IMR-90 (cell line): Measurements from ENCODE around the gene MKS1. TPM values are rescaled to one million over a fixed set of nuclear protein-coding genes. Genes with fewer than 3 reads are reported as not detected.
A peak's percentile ranks its signal among the peaks of the same experiment; 100 is the strongest.

Experiments used
- ATAC-seq: fragments of 200-7000 bp; cut with Tn5 transposase; 2 replicates; pipeline ENCODE4 v1.9.1; 2020; ENCODE audit warnings: low read depth, mild to moderate bottlenecking, moderate library complexity
- BruUV-seq: library from RNA; stranded (reverse); fragments of 400-500 nt; replicated peaks from 2 replicates; lab custom pipeline; 2021; lab: Mats Ljungman, UMichigan
- CTCF ChIA-PET: fragments of 300-600 bp; formaldehyde crosslinking; extraction: SDS; loops from one replicate; lab custom pipeline; 2021; ENCODE audit warnings: antibody characterized with exemption; lab: Yijun Ruan, JAX
- POLR2A ChIA-PET: fragments of 300-600 bp; sonication (Branson Sonifier 250); formaldehyde crosslinking; loops from one replicate; lab custom pipeline; 2022; ENCODE audit warnings: antibody characterized with exemption; ENCODE audit not compliant: unreplicated experiment; lab: Charles Lee
- DNase-seq: peaks from one replicate; pipeline ENCODE4 v3.0.0; 2013
- H2AFZ ChIP-seq: replicated peaks from 2 replicates; pipeline ENCODE3; 2013; ENCODE audit warnings: low read length, mild to moderate bottlenecking; ENCODE audit not compliant: poor library complexity
- H2AK5ac ChIP-seq: 2 replicates; pipeline ENCODE4 v1.6.1; 2013; ENCODE audit warnings: low read depth, low read length, inconsistent platforms
- H2AK9ac ChIP-seq: replicated peaks from 2 replicates; pipeline ENCODE3; 2013; ENCODE audit warnings: mild to moderate bottlenecking, low read depth, low read length, moderate library complexity; ENCODE audit not compliant: poor library complexity
- H2BK120ac ChIP-seq: 2 replicates; pipeline ENCODE4 v1.6.1; 2013; ENCODE audit warnings: low read depth, low read length, inconsistent platforms
- H2BK15ac ChIP-seq: 3 replicates; pipeline ENCODE4 v1.6.1; 2013; ENCODE audit warnings: low read depth, low read length, inconsistent platforms
- H2BK20ac ChIP-seq: 2 replicates; pipeline ENCODE4 v1.6.1; 2013; ENCODE audit warnings: low read depth, mild to moderate bottlenecking, inconsistent platforms, low read length, moderate library complexity
- H2BK5ac ChIP-seq: 2 replicates; pipeline ENCODE4 v1.6.1; 2013; ENCODE audit warnings: mild to moderate bottlenecking, low read depth, low read length, inconsistent platforms; ENCODE audit not compliant: poor library complexity, severe bottlenecking
- H3K14ac ChIP-seq: replicated peaks from 2 replicates; pipeline ENCODE4 v1.6.1; 2013; ENCODE audit warnings: low read depth, low read length, inconsistent platforms
- H3K18ac ChIP-seq: 2 replicates; pipeline ENCODE4 v1.6.1; 2013; ENCODE audit warnings: low read depth, low read length, control low read depth
- H3K23ac ChIP-seq: 2 replicates; pipeline ENCODE4 v1.6.1; 2013; ENCODE audit warnings: low read depth, low read length, inconsistent platforms
- H3K27ac ChIP-seq: 2 replicates; pipeline ENCODE4 v1.5.1; 2013; ENCODE audit warnings: mild to moderate bottlenecking, control low read depth, low read length; ENCODE audit not compliant: insufficient read depth
- H3K27me3 ChIP-seq: 2 replicates; pipeline ENCODE4 v1.6.1; 2013; ENCODE audit warnings: low read length; ENCODE audit not compliant: control insufficient read depth, insufficient read depth
- H3K36me3 ChIP-seq: 2 replicates; pipeline ENCODE4 v1.6.1; 2013; ENCODE audit warnings: low read length, mixed read lengths; ENCODE audit not compliant: control insufficient read depth, insufficient read depth
- H3K4ac ChIP-seq: 2 replicates; pipeline ENCODE4 v1.6.1; 2013; ENCODE audit warnings: low read depth, low read length, inconsistent platforms
- H3K4me1 ChIP-seq: 2 replicates; pipeline ENCODE4 v1.6.1; 2013; ENCODE audit warnings: low read length, mixed read lengths; ENCODE audit not compliant: control insufficient read depth, insufficient read depth
- H3K4me2 ChIP-seq: 2 replicates; pipeline ENCODE4 v1.6.1; 2013; ENCODE audit warnings: low read depth, mild to moderate bottlenecking, control low read depth, low read length, moderate library complexity
- H3K4me3 ChIP-seq: 2 replicates; pipeline ENCODE4 v1.5.1; 2013; ENCODE audit warnings: low read depth, mild to moderate bottlenecking, control low read depth, low read length, moderate library complexity; ENCODE audit not compliant: insufficient read depth
- H3K56ac ChIP-seq: 2 replicates; pipeline ENCODE4 v1.6.1; 2013; ENCODE audit warnings: low read length, inconsistent platforms; ENCODE audit not compliant: insufficient read depth; ENCODE audit errors: extremely low read depth
- H3K79me1 ChIP-seq, 2 experiments: 2 replicates each; pipeline ENCODE4 v1.6.1; 2013; ENCODE audit warnings: low read length in 2 of 2, inconsistent platforms in 1 of 2, low read depth in 1 of 2
- H3K9ac ChIP-seq: 2 replicates; pipeline ENCODE4 v1.6.1; 2013; ENCODE audit warnings: low read depth, low read length, control low read depth
- H3K9me1 ChIP-seq: 2 replicates; pipeline ENCODE4 v1.6.1; 2013; ENCODE audit warnings: low read length, inconsistent platforms; ENCODE audit not compliant: insufficient read depth
- H3K9me3 ChIP-seq: 2 replicates; pipeline ENCODE4 v1.6.1; 2013; ENCODE audit warnings: low read length; ENCODE audit not compliant: control insufficient read depth, insufficient read depth
- H4K20me1 ChIP-seq: 2 replicates; pipeline ENCODE4 v1.6.1; 2013; ENCODE audit warnings: low read length, inconsistent platforms; ENCODE audit not compliant: insufficient read depth
- H4K5ac ChIP-seq: 2 replicates; pipeline ENCODE4 v1.6.1; 2013; ENCODE audit warnings: mild to moderate bottlenecking, low read depth, low read length, control low read depth
- H4K8ac ChIP-seq, 2 experiments: 2 replicates each; pipeline ENCODE4 v1.6.1; 2013; ENCODE audit warnings: low read depth in 2 of 2, low read length in 2 of 2, control low read depth in 1 of 2, inconsistent platforms in 1 of 2
- H4K91ac ChIP-seq: 2 replicates; pipeline ENCODE4 v1.6.1; 2013; ENCODE audit warnings: low read depth, low read length, inconsistent platforms; ENCODE audit not compliant: insufficient read depth
- BHLHE40 ChIP-seq: fragments of 150-350 bp; IDR thresholded peaks from 2 replicates; pipeline ENCODE4 v1.6.1; 2016; ENCODE audit warnings: mild to moderate bottlenecking, low read depth, low read length
- CEBPB ChIP-seq: IDR thresholded peaks from 2 replicates; pipeline ENCODE4 v1.6.1; 2012; ENCODE audit warnings: low read depth, low read length, improper control_type of control experiment
- CHD1 ChIP-seq: IDR thresholded peaks from 2 replicates; pipeline ENCODE4 v1.6.1; 2012; ENCODE audit warnings: low read depth, low read length, improper control_type of control experiment
- CTCF ChIP-seq: conservative IDR thresholded peaks from 2 replicates; pipeline ENCODE4 v1.5.1; 2012; ENCODE audit warnings: mild to moderate bottlenecking, low read depth, low read length, improper control_type of control experiment
- ELK1 ChIP-seq: fragments of 150-350 bp; IDR thresholded peaks from 2 replicates; pipeline ENCODE4 v1.6.1; 2016; ENCODE audit warnings: low read depth, mild to moderate bottlenecking, low read length, moderate library complexity, borderline replicate concordance
- FOS ChIP-seq: fragments of 150-350 bp; IDR thresholded peaks from 2 replicates; pipeline ENCODE4 v1.6.1; 2016; ENCODE audit warnings: low read depth, low read length
- MAFK ChIP-seq: IDR thresholded peaks from 2 replicates; pipeline ENCODE4 v1.6.1; 2012; ENCODE audit warnings: low read depth, low read length, improper control_type of control experiment
- MAZ ChIP-seq: IDR thresholded peaks from 2 replicates; pipeline ENCODE4 v1.6.1; 2012; ENCODE audit warnings: low read depth, mild to moderate bottlenecking, low read length, improper control_type of control experiment, moderate library complexity, borderline replicate concordance
- MXI1 ChIP-seq: IDR thresholded peaks from 2 replicates; pipeline ENCODE4 v1.6.1; 2012; ENCODE audit warnings: low read depth, mild to moderate bottlenecking, low read length, moderate library complexity, borderline replicate concordance
- NFE2L2 ChIP-seq: fragments of 150-350 bp; IDR thresholded peaks from 2 replicates; pipeline ENCODE4 v1.6.1; 2016; ENCODE audit warnings: low read depth, mild to moderate bottlenecking, low read length
- POLR2A ChIP-seq: IDR thresholded peaks from 2 replicates; pipeline ENCODE4 v1.6.1; 2012; ENCODE audit warnings: mild to moderate bottlenecking, low read depth, low read length
- RAD21 ChIP-seq: IDR thresholded peaks from 2 replicates; pipeline ENCODE4 v1.6.1; 2012; ENCODE audit warnings: low read length, improper control_type of control experiment
- RCOR1 ChIP-seq: IDR thresholded peaks from 2 replicates; pipeline ENCODE4 v1.6.1; 2012; ENCODE audit warnings: mild to moderate bottlenecking, low read length, improper control_type of control experiment; ENCODE audit not compliant: insufficient replicate concordance
- RFX5 ChIP-seq: IDR thresholded peaks from 2 replicates; pipeline ENCODE4 v1.8.0; 2012; ENCODE audit warnings: low read depth, mild to moderate bottlenecking, low read length, moderate library complexity
- SMC3 ChIP-seq: fragments of 150-350 bp; IDR thresholded peaks from 2 replicates; pipeline ENCODE4 v1.6.1; 2016; ENCODE audit warnings: low read depth, mild to moderate bottlenecking, antibody characterized with exemption, low read length, moderate library complexity
- USF2 ChIP-seq: fragments of 150-350 bp; IDR thresholded peaks from 2 replicates; pipeline ENCODE4 v1.6.1; 2017; ENCODE audit warnings: mild to moderate bottlenecking, antibody characterized with exemption, low read length, low read depth
- WGBS, 2 experiments: methylation state at CpG; one replicate each; pipeline versions ENCODE4 v1.1.5 to v1.1.7; 2013; ENCODE audit warnings: missing lambda C conversion rate in 2 of 2; ENCODE audit not compliant: insufficient read length in 1 of 2; ENCODE audit errors: extremely low coverage in 2 of 2; 5-methylcytosine and 5-hydroxymethylcytosine counted together
- dilution Hi-C: fragments of 300-500 bp; cut with HindIII; formaldehyde crosslinking; loops from one replicate; pipeline ENCODE4 v1.14.3; 2018; ENCODE audit warnings: low sequenced_read_pairs; ENCODE audit not compliant: unreplicated experiment
- in situ Hi-C: fragments of 300-500 bp; cut with MboI; formaldehyde crosslinking; loops from 3 replicates; pipeline ENCODE4 v1.14.3; 2019; ENCODE audit warnings: low sequenced_read_pairs, inconsistent platforms, mixed read lengths
- intact Hi-C: fragments of 100-400 bp; cut with micrococcal nuclease; formaldehyde crosslinking; loops from 2 replicates; pipeline ENCODE4 v1.10.0; 2022
- polyA plus RNA-seq, 3 experiments: library from polyadenylated mRNA; depleted of rRNA; stranded (reverse); fragments of >200 nt; gene quantifications; 2 replicates each; pipeline ENCODE4 v1.2.3, GENCODE V29; 2012; ENCODE audit warnings: low replicate concordance in 1 of 3
- total RNA-seq: library from RNA; depleted of rRNA; stranded (reverse); fragments of >200 nt; gene quantifications from 2 replicates; pipeline ENCODE4 v1.2.3, GENCODE V29; 2012

MKS1 gene
- total and polyA plus RNA-seq, 2 of the 4 experiments (the other 2 are of a cell fraction), result 11.5 to 13.2 TPM

GRCh38 chr17:58231641-58232040 is 12.6 kb upstream of the MKS1 start:
- Histone ChIP-seq H3K9me1 (no peaks in the 10 kb centered on the region), H2AK9ac (no peak overlapping the region), H4K5ac (no peak overlapping the region), H3K9me3 (no peaks in the 10 kb centered on the region), H2BK20ac (no peak overlapping the region), H2BK5ac (no peak overlapping the region), H3K27me3 (peaks cover 11% of the 10 kb centered on the region), H3K4me3 (no peak overlapping the region), H2AK5ac (no peak overlapping the region), H2BK15ac (no peak overlapping the region), H3K18ac (no peak overlapping the region), H3K27ac (no peak overlapping the region), H3K4me1 (no peaks in the 10 kb centered on the region), H4K91ac (no peak overlapping the region), H3K36me3 (no peaks in the 10 kb centered on the region), H2AFZ (no peak overlapping the region), H4K8ac (no peak overlapping the region), H4K20me1 (no peaks in the 10 kb centered on the region), H3K79me1 (no peaks in the 10 kb centered on the region), H3K4ac (no peak overlapping the region), H3K9ac (no peak overlapping the region), H2BK120ac (no peak overlapping the region), H3K23ac (no peak overlapping the region), H3K56ac (no peak overlapping the region), H3K4me2 (no peak overlapping the region), H3K14ac (no peak overlapping the region)
- in situ Hi-C loops, result no loop called here
- intact Hi-C loops, result no loop called here
- TF ChIP-seq RAD21, result no peak
- TF ChIP-seq MAZ, result no peak
- TF ChIP-seq CTCF, result no peak
- TF ChIP-seq MAFK, result no peak
- TF ChIP-seq SMC3, result no peak
- no peak for TF ChIP-seq USF2
- TF ChIP-seq CEBPB, result no peak
- TF ChIP-seq NFE2L2, result no peak
- TF ChIP-seq ELK1, result no peak
- TF ChIP-seq RFX5, result no peak
- no peak for TF ChIP-seq POLR2A
- no peak for TF ChIP-seq FOS
- TF ChIP-seq MXI1, result no peak
- TF ChIP-seq CHD1, result no peak
- no peak for TF ChIP-seq BHLHE40
- no peak for TF ChIP-seq RCOR1
- ChIA-PET CTCF (interaction anchor here (1.2 kb wide), 1 partner anchor 18 kb away, joined by 4 read pairs; no protein-coding TSS in a partner anchor), POLR2A (no interaction called here)
- ATAC-seq (no peak), DNase-seq (peak; percentile 64)
- dilution Hi-C loops, result no loop called here
- BruUV-seq, result no TSS peak
- 80% methylated on average over 2 of the region's 2 CpGs; no CpG with 5 or more reads in 1 of the 2 experiments for WGBS, 2 experiments
